ENCODE data around the gene NIN. TPM values are rescaled to one million over a fixed set of nuclear protein-coding genes. Genes with fewer than 3 reads are reported as not detected.

Gene NIN
- total RNA-seq, 4 donors from 2014 or later = 22.7 to 32.2 (median 28.5) TPM

DNA sequence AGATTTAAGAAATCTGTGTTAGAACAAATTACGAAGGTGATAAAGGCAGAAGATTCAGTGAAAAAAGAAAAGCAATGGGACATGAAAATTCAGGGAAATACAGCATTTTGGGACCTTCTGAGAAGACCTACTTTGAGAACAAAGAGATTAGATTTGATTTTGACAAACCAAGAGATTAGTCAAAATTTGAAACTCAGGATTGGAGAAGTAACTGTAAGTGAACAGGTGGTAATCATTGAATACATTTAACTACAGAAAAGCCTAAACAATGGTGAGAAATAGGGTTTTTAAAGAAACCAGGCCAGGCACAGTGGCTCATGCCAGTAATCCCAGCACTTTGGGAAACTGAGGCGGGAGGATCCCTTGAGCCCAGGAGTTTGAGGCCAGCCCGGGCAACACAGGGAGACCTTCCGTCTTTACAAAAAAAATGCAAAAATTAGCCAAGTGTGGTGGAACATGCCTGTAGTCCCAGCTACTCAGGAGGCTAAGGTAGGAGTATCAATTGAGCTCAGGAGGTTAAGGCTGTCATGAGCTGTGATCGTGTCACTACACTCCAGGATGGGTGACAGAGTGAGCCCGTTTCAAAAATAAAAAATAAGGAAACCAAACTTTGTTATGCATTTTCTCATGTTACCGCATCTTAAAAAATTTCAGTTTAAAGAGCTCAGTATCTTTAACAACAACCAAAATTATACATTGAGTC is 154.0 kb downstream of the NIN start:
- H3K4me3 ChIP-seq (ENCODE audit: low read depth, poor library complexity, severe bottlenecking) = no peak overlapping the region
- intact Hi-C loops (cut with DNase I; ENCODE audit: low total_unique reads) = no loop called here
- no peak for DNase-seq (ENCODE audit: low spot score in 2 of 2)
- 72% methylated on average over 7 of the region's 7 CpGs for WGBS, 2 donors
- TF ChIP-seq POLR2A (IDR thresholded peaks at IDR 0.05) = no peak
- TF ChIP-seq, protein P1, sequence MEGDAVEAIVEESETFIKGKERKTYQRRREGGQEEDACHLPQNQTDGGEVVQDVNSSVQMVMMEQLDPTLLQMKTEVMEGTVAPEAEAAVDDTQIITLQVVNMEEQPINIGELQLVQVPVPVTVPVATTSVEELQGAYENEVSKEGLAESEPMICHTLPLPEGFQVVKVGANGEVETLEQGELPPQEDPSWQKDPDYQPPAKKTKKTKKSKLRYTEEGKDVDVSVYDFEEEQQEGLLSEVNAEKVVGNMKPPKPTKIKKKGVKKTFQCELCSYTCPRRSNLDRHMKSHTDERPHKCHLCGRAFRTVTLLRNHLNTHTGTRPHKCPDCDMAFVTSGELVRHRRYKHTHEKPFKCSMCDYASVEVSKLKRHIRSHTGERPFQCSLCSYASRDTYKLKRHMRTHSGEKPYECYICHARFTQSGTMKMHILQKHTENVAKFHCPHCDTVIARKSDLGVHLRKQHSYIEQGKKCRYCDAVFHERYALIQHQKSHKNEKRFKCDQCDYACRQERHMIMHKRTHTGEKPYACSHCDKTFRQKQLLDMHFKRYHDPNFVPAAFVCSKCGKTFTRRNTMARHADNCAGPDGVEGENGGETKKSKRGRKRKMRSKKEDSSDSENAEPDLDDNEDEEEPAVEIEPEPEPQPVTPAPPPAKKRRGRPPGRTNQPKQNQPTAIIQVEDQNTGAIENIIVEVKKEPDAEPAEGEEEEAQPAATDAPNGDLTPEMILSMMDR (IDR thresholded peaks at IDR 0.05) = no peak

DNA sequence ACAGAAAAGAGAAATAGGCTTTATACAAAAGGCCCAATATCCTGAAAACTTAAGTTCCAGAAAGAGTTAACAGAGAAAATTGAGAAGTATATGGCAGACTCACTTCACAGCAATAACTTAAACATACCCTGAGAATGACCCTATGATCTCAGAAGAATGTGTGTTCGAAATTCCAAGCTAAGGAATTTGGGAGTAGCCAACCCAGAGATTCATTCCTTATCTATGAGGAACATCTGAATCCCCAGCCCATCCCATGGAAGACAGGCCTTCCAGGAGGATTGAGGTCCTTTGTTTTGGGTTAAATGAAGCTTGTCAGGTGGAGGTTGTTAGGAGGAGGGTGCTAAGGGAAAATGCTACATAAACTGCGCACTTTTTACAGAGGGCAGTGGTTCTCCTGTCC is 155.4 kb downstream of the NIN start:
- no peak for TF ChIP-seq POLR2A (IDR thresholded peaks at IDR 0.05)
- TF ChIP-seq, protein P1 (IDR thresholded peaks at IDR 0.05) = no peak
- no peak for DNase-seq (ENCODE audit: low spot score in 2 of 2)
- 76 to 84% methylated on average over 2 of the region's 2 CpGs for WGBS, 2 donors
- intact Hi-C loops (cut with DNase I; ENCODE audit: low total_unique reads) = no loop called here
- H3K4me3 ChIP-seq (ENCODE audit: low read depth, poor library complexity, severe bottlenecking) = no peak overlapping the region

DNA sequence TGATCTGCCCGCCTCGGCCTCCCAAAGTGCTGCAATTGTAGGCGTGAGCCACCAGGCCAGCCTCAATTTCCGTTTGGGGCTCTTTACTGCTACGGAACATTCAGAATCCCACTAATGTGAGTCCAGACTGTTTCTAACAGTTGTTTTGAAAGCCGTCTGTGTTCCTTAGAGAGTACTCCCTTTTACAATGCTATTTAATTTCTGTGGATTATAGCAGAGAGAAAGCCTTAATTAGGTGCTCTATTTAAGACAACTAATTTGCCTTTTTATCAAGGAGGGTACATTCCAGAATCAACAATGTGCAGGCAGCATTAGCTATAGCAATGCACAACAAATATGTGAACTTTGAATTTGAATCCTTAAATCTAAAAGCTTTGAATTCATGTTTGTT is 160.1 kb downstream of the NIN start:
- no peak overlapping the region for H3K4me3 ChIP-seq (ENCODE audit: low read depth, poor library complexity, severe bottlenecking)
- WGBS, 2 donors = 86 to 89% methylated on average over 6 of the region's 6 CpGs
- TF ChIP-seq, protein P1 (IDR thresholded peaks at IDR 0.05) = no peak
- no peak for TF ChIP-seq POLR2A (IDR thresholded peaks at IDR 0.05)
- no peak for DNase-seq (ENCODE audit: low spot score in 2 of 2)
- intact Hi-C loops (cut with DNase I; ENCODE audit: low total_unique reads) = no loop called here

GRCh38 chr14:50670196-50670865 is 160.6 kb downstream of the NIN start:
- TF ChIP-seq, protein P1 (IDR thresholded peaks at IDR 0.05) = no peak
- TF ChIP-seq POLR2A (IDR thresholded peaks at IDR 0.05) = no peak
- no peak overlapping the region for H3K4me3 ChIP-seq (ENCODE audit: low read depth, poor library complexity, severe bottlenecking)
- intact Hi-C loops (cut with DNase I; ENCODE audit: low total_unique reads) = no loop called here
- WGBS, 2 donors = 80 to 88% methylated on average over 10 of the region's 10 CpGs
- no peak for DNase-seq (ENCODE audit: low spot score in 2 of 2)

Other genes starting within 250 kb of the NIN start
- gene SAV1, start 162.9 kb downstream of the NIN start, total RNA-seq = 10 to 100 TPM; 22.8 to 30.0 (median 28.3) TPM
- 10 to 100 TPM; 20.9 to 77.3 (median 36.2) TPM for gene ABHD12B, start 40.9 kb upstream of the NIN start, total RNA-seq
- gene PYGL, start 113.3 kb upstream of the NIN start, total RNA-seq = 10 to 100 TPM; 37.0 to 59.1 (median 51.6) TPM

Data from lower leg skin (tissue), 4 donors.